GM13976 (cell line): Measurements from ENCODE around the gene DMBX1.

ENCODE experiments used
- DNase-seq: peaks from one replicate; pipeline ENCODE4 v3.0.0; 2012; ENCODE audit warnings: low spot score
- CTCF ChIP-seq: IDR thresholded peaks from 2 replicates; pipeline ENCODE4 v1.5.1; 2012; ENCODE audit warnings: borderline replicate concordance, mild to moderate bottlenecking; ENCODE audit not compliant: insufficient read depth; ENCODE audit errors: extremely low read depth, missing control alignments, control extremely low read depth
- in situ Hi-C: fragments of 300-500 bp; cut with MboI; formaldehyde crosslinking; loops from one replicate; pipeline ENCODE4 v1.12.0; 2022; ENCODE audit warnings: low sequenced_read_pairs, mixed read lengths, inconsistent platforms; ENCODE audit not compliant: unreplicated experiment

DMBX1 gene

GRCh38 chr1:46515576-46515975, 25.9 kb downstream of the DMBX1 start:
- TF ChIP-seq CTCF: no peak
- DNase-seq: no peak
- in situ Hi-C loops: no loop called here

GRCh38 chr1:46516200-46516950, 26.7 kb downstream of the DMBX1 start:
- TF ChIP-seq CTCF: no peak
- in situ Hi-C loops: no loop called here
- no peak for DNase-seq

GRCh38 chr1:46517010-46517600, 27.5 kb downstream of the DMBX1 start:
- in situ Hi-C loops: no loop called here
- no peak for TF ChIP-seq CTCF
- no peak for DNase-seq

- in situ Hi-C loops: no loop called here
- no peak for TF ChIP-seq CTCF
- no peak for DNase-seq
These were observed 28.4 kb downstream of the DMBX1 start for GRCh38 chr1:46517932-46518498.

GRCh38 chr1:46519209-46519608, 29.6 kb downstream of the DMBX1 start:
- DNase-seq: no peak
- no peak for TF ChIP-seq CTCF
- in situ Hi-C loops: no loop called here

GRCh38 chr1:46520063-46520911, 30.7 kb downstream of the DMBX1 start:
- in situ Hi-C loops: no loop called here
- DNase-seq: no peak
- no peak for TF ChIP-seq CTCF
